SK-N-SH treated with all-trans-retinoic acid at 6 μM for 48 hours (cell line): ENCODE data around the gene BFSP2.

ENCODE experiments used
- RARB ChIP-seq: fragments of 250-450 bp; sonication (Bioruptor Pico); IDR thresholded peaks from 2 replicates; pipeline ENCODE4 v1.8.0; 2021; ENCODE audit warnings: mild to moderate bottlenecking, moderate library complexity
- TSHZ2 ChIP-seq: fragments of 250-450 bp; sonication (Bioruptor Pico); IDR thresholded peaks from 2 replicates; pipeline ENCODE4 v1.5.0; 2020; ENCODE audit warnings: mild to moderate bottlenecking, moderate library complexity
- TF ChIP-seq, protein P1 (sequence below): fragments of 250-450 bp; sonication (Bioruptor Pico); IDR thresholded peaks from 2 replicates; pipeline ENCODE4 v1.8.0; 2020; ENCODE audit warnings: mild to moderate bottlenecking, moderate library complexity, borderline replicate concordance

DNA sequence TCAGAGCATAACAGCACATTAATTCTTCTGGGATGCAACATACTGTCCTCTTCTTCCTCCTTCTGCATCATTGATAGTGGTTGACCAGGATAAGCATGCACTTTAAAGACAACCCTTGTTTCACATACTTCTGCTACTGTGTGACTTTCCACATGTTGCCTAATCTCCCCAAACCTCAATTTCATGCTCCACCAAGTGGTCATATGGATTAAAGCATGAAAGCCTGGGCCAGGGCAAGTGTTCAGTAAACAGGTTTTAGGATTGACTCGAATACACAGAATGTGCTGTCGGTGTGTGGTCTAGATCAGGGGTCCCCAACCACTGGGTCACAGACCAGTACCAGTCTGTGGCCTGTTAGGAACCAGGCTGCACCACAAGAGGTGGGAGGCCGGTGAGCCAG is 22.5 kb upstream of the BFSP2 start:
- TF ChIP-seq TSHZ2 (CRISPR knock-in tag) = no peak
- TF ChIP-seq, protein P1, sequence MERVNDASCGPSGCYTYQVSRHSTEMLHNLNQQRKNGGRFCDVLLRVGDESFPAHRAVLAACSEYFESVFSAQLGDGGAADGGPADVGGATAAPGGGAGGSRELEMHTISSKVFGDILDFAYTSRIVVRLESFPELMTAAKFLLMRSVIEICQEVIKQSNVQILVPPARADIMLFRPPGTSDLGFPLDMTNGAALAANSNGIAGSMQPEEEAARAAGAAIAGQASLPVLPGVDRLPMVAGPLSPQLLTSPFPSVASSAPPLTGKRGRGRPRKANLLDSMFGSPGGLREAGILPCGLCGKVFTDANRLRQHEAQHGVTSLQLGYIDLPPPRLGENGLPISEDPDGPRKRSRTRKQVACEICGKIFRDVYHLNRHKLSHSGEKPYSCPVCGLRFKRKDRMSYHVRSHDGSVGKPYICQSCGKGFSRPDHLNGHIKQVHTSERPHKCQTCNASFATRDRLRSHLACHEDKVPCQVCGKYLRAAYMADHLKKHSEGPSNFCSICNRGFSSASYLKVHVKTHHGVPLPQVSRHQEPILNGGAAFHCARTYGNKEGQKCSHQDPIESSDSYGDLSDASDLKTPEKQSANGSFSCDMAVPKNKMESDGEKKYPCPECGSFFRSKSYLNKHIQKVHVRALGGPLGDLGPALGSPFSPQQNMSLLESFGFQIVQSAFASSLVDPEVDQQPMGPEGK = no peak
- TF ChIP-seq RARB (CRISPR knock-in tag) = no peak
